Activated gamma-delta T cell (primary cell): ENCODE measurements around the gene SCUBE3.

Experiments
- DNase-seq: peaks from one replicate; lab custom pipeline; 2025; lab: John Stamatoyannopoulos, UW

The SCUBE3 gene

GRCh38 chr6:35181933-35182612 lies 31.7 kb upstream of the SCUBE3 start:
- DNase-seq: no peak

- no peak for DNase-seq
Observed at GRCh38 chr6:35183281-35183680, 30.5 kb upstream of the SCUBE3 start.

GRCh38 chr6:35183935-35184334 lies 29.8 kb upstream of the SCUBE3 start:
- DNase-seq: no peak

GRCh38 chr6:35184580-35185301 lies 29.0 kb upstream of the SCUBE3 start:
- DNase-seq: no peak

GRCh38 chr6:35185302-35185681 lies 28.5 kb upstream of the SCUBE3 start:
- no peak for DNase-seq

GRCh38 chr6:35185971-35186370 lies 27.8 kb upstream of the SCUBE3 start:
- DNase-seq: no peak

- no peak for DNase-seq
Observed at GRCh38 chr6:35186571-35186970, 27.2 kb upstream of the SCUBE3 start.

- DNase-seq: no peak
Observed at GRCh38 chr6:35188886-35189285, 24.9 kb upstream of the SCUBE3 start.

GRCh38 chr6:35190306-35190705 lies 23.4 kb upstream of the SCUBE3 start:
- no peak for DNase-seq

- no peak for DNase-seq
Observed at GRCh38 chr6:35191889-35192288, 21.9 kb upstream of the SCUBE3 start.

GRCh38 chr6:35192301-35192860 lies 21.4 kb upstream of the SCUBE3 start:
- no peak for DNase-seq

GRCh38 chr6:35194390-35194789 lies 19.4 kb upstream of the SCUBE3 start:
- no peak for DNase-seq

- DNase-seq: no peak
Observed at GRCh38 chr6:35195120-35195780, 18.5 kb upstream of the SCUBE3 start.

GRCh38 chr6:35197196-35197595 lies 16.6 kb upstream of the SCUBE3 start:
- DNase-seq: no peak

GRCh38 chr6:35199866-35200265 lies 13.9 kb upstream of the SCUBE3 start:
- DNase-seq: no peak

GRCh38 chr6:35202066-35202546 lies 11.7 kb upstream of the SCUBE3 start:
- no peak for DNase-seq

- DNase-seq: no peak
Observed at GRCh38 chr6:35203152-35203670, 10.5 kb upstream of the SCUBE3 start.

- DNase-seq: no peak
Observed at GRCh38 chr6:35203680-35204079, 10.1 kb upstream of the SCUBE3 start.

- no peak for DNase-seq
Observed at GRCh38 chr6:35206346-35206745, 7.4 kb upstream of the SCUBE3 start.

GRCh38 chr6:35208419-35208818 lies 5.3 kb upstream of the SCUBE3 start:
- no peak for DNase-seq

- no peak for DNase-seq
Observed at GRCh38 chr6:35209081-35209480, 4.7 kb upstream of the SCUBE3 start.

- no peak for DNase-seq
Observed at GRCh38 chr6:35209622-35210247, 4.0 kb upstream of the SCUBE3 start.
